Suprapubic skin (tissue), 3 donors: Measurements from ENCODE around the gene TDRD10.

Source experiments
- CTCF ChIP-seq, 2 donors: fragments of 200-600 bp in 1 of 2; fragments of 450-650 bp in 1 of 2; sonication (generic) in 1 of 2; IDR thresholded peaks; one replicate each; pipeline ENCODE4 v1.5.1; 2016 to 2019; ENCODE audit warnings: antibody characterized with exemption in 2 of 2, mild to moderate bottlenecking in 1 of 2, moderate library complexity in 1 of 2
- POLR2A ChIP-seq, 2 donors: fragments of 450-650 bp; IDR thresholded peaks; one replicate each; pipeline ENCODE4 v1.6.1; 2017; ENCODE audit warnings: antibody characterized with exemption in 2 of 2, mild to moderate bottlenecking in 2 of 2, moderate library complexity in 2 of 2

DNA sequence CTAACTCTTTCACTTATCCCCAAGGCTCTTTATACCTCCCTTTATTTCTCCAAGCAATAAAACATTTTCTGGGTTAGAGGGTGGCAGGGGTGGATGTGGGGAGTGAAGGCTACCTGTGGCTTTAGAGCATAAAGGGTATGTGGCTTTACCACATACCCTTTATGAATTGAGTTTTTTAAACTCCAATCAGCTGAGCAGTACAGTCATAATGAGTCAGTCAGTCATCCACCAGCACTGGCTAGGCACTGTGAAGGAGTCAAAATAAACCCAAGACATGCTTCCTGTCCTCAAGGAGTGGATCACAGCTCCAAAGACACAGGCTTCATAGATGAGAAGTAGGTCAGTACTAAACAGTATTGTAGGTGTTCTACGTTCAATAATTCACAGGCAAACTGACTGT is 2.6 kb upstream of the TDRD10 start:
- TF ChIP-seq CTCF (IDR thresholded peaks at IDR 0.05) (no peak), POLR2A (IDR thresholded peaks at IDR 0.05) (no peak)
